Erythroblast (primary cell): Measurements from ENCODE around the gene SLC1A2.

ENCODE experiments used
- GATA1 ChIP-seq: IDR thresholded peaks from 2 replicates; pipeline ENCODE4 v1.6.1; 2011; ENCODE audit warnings: low read depth, mild to moderate bottlenecking, control low read depth, low read length, moderate library complexity
- POLR2A ChIP-seq: IDR thresholded peaks from 2 replicates; pipeline ENCODE4 v1.6.1; 2011; ENCODE audit warnings: mild to moderate bottlenecking, low read length

DNA sequence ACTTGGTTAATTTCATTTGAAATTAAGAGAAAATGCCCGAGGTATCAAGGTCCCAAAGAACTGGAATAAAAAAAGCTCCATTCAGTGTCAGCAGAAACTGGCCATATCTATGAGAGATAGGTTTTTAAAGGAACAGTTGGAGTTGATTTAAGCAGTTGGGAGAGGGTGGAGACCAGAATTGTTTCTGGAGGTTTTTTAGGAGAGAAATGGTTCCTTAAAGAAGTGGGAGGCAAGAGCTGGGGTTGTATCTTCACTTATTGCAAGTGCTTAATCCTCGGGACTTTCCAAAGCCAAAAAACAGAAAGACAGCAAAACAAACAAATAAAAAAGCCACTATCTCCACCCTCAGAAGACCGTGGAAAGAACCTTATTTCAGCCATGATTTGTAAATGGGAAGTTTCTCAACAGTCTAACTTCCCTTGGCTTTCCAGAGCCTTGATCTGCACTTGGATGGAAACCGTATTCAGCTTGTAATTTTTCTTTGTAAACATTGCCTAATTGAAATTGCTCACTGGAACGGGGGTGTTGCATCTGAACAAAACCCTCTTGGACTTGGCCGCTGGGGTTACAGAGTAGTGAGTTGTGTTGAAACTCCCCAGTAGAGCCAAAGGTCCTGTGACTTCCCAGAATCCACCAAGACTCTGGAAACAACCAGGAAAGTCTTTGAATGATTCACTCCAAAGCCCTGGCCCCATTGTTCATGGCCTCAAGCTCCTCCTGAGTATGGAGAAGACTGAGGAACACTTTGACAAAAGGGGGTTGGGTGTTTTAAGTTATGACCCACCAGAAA is 115.6 kb downstream of the SLC1A2 start:
- TF ChIP-seq POLR2A: no peak
- TF ChIP-seq GATA1: no peak
